HG03108 (cell line): ENCODE measurements around the gene LRP8.

Source experiments
- ATAC-seq: cut with Tn5 transposase; IDR thresholded peaks from one replicate; pipeline ENCODE4 v1.9.1; 2021; ENCODE audit warnings: moderate library complexity; ENCODE audit not compliant: unreplicated experiment

The LRP8 gene

DNA sequence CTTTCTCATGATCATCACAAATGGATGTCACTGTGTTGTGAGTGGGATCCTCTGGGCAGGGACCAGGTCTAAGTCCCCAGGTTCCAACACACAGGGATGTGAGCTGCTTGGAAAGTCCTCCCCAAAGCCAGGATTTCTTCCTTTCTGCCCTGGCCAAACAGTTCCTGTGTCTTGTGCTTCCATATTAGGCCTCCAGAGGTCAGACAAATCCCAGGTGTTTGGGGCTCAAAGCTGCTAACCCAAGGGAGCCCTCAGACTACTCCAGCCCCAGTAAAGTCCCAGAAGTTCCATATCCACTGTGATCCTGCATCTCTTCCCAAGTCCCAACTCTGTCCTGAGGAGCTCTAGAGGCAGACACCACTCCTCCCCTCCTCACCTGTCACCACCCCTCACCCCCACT, 61.8 kb downstream of the LRP8 start:
- no peak for ATAC-seq

DNA sequence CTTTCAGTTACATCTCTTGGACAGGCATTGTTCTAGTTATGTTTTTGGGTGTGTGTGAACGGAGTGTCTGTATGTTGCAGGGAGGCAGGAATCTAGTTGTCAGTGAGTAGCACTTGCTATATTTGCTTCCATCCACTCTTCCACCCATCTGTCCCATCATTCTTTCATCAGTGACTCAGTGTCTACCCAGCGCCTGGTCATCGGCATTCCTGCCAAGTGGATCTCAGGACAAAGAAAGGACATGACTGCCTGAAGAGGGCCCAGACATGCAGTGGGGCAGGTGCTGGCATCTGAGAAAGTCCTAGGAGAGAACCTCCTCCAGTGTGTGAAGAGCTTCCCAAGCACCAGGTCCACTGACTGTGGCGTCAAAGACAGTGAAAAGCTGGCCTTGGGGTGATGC, 62.3 kb downstream of the LRP8 start:
- ATAC-seq = no peak

DNA sequence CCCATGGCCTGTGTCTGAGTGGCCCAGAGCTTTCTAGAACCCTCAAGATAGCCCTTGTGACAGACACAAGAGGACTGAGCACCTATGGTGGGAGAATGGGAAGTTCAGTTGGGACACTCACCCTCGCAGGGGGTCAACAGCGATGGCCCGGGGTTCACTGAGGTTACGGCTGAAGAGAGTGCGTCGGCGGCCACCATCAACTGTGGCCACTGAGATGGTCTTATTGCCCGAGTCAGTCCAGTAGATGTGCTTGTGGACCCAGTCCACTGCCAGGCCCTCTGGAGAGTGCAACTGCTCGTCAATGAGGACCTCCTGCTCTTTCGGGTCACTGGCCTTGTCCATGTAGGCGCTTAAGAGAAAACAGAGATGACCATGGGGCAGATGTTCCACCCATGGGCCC, 63.8 kb downstream of the LRP8 start:
- ATAC-seq = no peak

DNA sequence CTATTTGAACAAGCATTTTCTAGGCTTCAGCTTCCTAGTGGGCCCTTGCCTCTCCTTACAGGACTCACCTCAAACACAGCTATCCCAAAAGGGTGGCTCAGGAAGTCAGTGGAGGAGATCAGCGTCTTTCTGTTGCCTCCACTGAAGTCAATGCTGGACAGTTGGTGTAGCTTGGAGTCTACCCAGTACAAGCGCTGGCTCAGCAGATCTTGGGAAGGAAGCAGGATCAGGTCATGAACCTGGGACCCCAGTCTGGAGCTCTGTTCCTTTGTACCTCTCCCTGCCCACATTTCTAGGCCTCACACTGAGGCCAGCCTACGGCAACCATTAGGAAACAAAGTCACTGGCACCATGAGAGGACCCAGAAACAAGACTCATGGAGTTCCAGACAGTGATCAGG, 65.9 kb downstream of the LRP8 start:
- ATAC-seq = no peak

DNA sequence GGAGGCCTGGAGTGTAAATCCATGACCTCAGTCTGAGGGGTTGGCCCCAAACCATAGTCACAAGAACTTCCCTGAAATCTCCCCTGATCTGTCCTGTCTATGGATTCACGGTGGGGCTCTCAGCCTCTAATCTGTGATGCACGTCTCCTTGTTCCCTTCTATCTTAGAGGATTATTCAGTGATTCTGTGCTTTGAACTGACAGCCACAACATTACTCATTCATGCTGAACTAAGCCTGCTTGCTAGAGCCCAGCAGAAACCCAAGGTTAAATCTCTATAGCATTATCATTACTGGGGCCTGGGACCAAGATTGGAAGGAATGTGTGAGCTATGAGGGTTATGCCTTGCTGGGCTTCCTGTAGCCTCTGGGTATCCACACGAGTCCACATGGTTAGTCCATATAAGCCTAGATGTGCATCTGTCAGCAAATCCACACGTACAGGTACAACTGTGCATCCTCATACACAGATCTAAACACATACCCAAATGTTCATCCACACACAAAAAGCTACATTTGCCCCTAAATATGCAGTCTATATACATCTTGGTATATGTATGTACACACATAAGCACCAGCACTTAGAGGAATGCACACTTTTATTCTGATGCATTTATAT, 67.1 kb downstream of the LRP8 start:
- no peak for ATAC-seq

DNA sequence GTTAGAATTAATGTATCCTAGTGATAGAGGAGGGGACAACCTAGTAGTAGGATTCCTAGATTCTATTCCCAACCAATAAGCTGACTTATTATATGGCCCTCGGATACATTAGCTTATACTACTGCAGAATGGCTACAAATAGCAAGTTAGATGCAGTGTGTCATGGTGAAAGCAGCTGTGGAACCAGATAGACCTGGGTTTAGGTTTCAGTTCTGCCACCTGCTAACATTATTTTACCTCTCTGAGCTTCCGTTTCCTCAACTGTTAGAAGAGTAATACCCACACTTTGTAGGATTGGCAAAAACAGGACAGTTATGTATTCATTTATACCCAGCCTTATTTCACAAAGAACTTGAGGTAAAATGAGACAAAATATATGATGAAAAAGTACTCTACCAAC, 67.9 kb downstream of the LRP8 start:
- peak; percentile 65 for ATAC-seq

DNA sequence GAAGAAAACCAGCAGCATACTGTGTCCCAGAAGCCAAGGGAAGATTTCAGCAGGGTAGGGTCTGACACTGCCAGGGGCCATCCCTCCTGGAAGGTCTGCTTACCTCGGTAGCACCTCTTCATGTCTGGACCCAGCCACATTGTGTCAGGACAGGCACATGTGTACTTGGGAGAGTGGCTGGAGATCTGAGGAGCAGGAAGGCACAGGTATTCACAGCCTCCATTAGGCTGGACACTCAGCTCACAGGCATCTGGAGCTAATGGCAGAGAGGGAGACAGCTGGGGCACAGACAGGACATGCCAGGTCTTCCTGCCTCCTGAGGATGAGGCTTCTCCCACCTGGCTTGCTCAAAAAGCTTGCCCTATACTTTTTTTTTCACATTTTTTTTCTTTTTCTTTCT, 69.7 kb downstream of the LRP8 start:
- no peak for ATAC-seq

DNA sequence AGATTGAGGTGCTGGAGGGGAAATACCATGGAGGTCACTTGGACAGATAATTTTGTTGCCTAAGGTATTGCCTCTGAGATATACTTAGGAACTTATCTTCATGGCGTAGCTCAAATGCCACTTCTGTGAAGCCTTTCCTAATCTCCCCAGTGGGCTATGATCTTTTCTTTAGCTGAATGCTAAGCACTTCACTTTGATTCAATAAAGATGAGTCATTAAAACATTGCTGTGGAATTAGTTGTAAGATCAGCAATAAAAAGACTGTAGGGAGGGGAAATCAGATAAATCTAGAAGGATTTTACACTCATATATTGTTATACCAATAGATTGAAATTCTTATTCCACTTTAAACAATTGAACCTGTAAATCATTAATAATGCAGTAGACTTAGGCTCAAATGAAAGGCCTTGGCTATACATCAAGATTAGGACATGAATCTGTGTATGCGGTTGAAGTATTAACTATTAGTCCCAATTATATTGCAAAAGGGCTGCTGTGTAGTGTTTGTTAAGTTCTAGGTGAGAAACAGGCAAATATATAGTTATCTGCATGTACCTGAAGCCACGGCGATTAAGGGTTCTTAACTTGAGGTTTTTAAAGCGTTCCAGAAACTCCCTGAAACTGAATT, 70.3 kb downstream of the LRP8 start:
- no peak for ATAC-seq

DNA sequence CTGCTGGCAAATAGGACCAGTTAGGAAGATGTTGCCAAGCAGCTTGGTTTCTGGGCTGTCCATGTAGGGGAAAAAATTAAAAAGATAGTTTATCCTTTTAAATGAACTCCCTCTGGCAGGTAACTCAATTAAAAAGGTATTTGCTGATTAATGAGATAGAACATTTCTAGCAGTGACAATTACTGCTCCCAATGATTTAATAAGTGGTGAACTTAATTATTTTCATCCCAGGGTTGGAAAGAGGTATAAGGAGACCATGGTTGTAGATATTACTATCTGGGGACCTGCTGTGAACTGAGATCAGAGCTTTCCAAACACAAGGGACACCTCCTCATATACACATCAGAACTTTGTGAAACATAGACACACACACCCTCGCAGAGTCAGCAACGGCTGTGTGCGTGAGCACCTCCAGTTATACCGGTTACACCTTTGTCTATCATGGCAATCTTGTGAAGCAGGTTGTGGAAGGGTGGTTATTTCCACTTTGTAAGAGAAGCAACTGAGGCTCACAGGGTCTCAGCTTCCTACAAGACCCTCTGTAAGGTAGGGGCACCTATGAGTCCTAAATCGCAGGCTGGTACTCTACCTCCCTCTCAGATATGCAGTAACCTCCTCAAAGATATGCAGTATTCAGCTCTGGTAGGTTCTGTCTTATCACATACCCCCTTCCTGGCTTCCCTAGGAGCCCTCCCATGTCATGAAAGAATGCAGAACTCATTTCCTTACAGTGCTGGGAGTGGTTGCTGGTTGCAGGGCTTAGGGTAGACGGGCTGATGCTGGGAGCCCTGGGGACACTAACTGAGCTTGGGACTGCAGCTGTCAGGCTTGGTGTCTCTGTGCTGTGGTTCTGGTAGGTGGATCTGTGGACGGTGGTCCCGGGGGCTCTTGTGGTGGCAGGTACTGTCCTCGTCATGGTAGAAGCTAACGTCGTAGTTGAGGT, 71.1 kb downstream of the LRP8 start:
- no peak for ATAC-seq

DNA sequence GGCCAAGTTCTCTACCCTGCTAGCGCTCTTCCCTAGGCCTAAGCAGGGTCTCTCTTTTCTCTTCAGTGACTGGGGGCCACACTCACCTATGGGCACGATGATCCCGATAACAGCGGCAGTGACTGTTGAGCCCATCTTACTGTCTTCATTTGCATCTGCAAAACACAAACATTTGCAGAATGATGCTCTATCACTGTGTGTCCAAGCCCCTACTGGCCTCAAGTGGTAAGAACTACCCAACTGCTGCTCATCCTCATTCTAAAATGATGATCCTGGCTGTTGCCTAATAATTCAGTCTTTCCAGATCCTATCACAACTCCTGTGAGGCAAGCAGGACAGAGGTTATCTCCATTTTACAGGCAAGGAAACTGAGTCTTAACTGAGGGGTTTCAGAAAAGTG, 72.8 kb downstream of the LRP8 start:
- ATAC-seq = no peak

DNA sequence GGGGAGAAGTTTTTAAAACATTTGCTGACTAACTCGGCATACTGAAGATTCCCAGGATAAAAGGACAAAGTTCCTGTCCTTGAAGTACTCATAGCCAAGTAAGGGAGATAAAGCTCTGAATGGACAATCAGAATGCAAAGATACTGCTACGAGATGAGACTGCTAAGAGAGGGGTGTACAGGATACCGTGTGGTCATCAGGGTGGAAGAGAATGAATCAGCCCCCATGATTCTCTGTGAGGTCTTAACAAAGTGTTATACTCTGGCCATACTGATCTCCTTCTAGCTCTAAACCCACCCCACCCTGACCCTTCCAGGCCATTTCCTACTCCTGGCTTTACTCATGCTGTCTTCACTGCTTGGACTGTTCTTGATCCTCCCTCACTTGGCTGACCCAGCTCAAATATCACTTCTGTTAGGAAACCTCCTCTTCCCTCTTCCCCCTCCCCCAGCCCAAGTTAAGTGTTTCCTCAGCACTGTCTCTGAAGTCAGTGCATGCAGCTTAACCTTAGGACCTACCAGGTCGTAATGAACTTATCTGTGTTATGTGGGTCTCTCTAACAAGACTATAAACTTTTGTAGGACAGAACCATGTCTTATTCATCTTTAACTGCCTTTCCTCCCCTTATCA, 73.7 kb downstream of the LRP8 start:
- no peak for ATAC-seq

DNA sequence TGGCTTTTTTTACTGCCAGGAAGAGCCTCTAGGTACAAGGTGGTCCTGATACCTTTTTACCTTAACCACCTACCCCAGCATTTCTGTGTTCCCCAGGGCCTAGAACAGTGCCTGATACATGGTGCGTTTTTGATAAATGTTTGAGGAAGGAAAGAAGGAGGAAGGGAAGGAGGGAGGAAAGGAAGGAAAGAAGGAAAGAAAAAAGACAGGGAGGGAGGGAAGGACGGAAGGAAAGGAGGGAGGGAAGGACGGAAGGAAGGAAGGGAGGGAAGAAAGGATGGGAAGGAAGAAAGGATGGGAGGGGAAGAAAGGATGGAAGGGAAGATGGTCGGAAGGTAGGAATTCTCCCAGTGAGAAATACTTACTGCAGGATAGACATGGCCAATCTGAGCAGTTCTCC, 77.5 kb downstream of the LRP8 start:
- no peak for ATAC-seq

DNA sequence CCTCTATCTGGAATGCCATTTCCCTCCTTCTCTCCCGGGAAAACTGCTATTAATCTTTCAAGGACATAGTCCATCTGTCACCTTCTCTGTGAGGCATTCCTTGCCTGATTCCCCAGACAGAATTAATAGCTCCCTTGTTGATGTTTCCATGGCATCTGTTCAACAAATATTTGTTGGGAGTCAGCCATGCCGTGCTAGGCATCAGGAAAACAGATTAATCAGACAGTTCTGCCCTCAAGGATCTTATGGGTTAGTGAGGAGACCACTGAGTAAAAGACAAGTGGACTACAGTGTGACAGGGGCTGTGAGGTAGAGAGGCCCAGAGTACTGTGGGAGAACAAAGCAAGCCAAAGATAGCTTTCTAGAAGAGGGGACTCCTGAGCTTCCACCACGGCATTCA, 78.2 kb downstream of the LRP8 start:
- no peak for ATAC-seq

DNA sequence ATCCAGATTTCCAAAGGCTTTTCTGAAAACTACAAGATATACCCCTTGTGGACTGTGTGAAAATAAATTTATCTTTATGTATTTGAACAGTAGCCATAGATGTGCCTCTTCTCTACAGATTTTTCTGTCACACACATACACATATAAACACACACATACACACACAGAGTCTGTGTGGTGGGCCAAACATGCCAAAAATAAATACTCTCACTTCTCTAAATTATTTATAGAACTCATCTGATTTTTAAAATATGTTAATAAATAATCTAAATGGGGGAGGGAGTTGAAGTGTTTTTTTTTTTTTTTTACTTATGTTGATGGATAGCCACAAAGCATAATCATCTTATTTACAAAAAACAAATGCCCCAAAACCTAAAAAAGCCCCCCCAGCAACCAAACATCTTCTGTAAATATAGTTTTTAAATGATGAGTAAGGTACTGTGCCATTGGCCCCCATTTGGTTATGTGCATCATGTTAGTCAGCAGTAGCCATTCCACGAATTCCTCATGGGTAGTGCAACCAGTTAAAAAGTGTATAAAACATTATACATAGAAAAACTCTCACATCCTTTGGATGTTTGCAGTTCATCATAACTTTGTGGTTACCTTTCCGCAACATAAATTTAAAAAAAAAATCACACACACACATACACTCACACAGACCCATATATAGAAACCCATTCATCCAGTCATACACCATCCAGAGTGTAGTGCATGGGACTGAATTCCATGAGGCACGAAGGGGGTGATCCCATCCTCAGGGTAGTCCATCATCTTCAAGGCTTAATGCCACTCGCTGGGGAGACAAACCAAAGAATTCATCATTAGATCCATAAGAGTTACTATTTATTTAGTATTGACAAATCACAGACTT, 81.4 kb downstream of the LRP8 start:
- no peak for ATAC-seq

DNA sequence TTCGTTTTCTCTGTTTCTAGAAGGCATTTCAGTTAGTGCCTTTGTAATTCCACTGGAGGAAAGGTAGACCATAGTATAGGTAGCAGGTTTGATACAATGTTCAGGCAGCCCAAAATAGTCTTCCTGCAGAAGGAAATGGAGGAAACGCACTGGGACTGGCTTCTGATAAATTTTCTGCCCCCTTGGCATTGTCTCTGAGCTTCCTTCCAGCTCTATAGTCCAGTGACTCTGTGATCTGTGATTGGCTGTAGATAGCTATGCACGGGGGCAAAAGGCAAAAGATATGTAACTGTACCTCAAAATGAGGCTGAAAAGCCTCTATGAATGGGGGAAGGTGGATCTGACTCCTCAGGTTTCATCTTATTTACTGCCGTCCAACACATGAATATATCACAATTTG, 83.7 kb downstream of the LRP8 start:
- no peak for ATAC-seq

DNA sequence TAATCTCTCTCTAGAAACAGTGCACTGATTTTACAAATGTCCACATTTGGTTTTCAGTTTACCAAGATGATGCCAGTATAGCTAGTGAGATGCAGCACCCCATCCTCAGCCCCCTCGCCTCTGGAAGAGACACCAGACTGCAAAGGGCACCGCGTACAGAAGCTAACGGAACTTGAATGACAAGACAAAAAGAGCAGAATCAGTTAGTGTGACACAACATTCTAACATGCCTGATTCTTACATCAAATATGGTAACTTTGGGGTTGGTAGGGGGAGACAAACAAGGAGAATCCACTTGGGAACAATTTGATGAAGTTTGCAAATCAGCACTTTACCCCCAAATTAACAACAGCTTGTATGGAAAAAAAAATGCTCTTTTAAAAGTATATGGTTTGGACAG, 85.5 kb downstream of the LRP8 start:
- ATAC-seq = no peak

DNA sequence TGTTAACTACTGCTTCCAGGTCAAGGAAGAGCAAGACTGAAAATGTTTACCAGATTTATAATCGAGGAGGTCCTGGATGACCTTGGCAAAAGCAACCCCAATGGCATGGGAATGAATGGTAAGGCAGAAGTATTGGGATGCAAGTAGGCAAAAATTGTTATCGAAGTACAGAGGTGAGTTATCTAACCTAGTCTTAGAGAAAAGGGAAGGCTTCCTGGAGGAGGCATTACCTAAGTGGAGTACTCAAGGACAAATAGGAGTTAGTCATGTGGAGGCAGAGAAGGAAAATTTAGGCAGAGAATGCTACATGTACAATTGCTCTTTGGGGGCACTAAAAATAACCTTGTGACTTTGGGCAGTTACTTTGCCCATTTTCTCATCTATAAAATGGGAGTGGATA, 86.0 kb downstream of the LRP8 start:
- ATAC-seq = no peak

DNA sequence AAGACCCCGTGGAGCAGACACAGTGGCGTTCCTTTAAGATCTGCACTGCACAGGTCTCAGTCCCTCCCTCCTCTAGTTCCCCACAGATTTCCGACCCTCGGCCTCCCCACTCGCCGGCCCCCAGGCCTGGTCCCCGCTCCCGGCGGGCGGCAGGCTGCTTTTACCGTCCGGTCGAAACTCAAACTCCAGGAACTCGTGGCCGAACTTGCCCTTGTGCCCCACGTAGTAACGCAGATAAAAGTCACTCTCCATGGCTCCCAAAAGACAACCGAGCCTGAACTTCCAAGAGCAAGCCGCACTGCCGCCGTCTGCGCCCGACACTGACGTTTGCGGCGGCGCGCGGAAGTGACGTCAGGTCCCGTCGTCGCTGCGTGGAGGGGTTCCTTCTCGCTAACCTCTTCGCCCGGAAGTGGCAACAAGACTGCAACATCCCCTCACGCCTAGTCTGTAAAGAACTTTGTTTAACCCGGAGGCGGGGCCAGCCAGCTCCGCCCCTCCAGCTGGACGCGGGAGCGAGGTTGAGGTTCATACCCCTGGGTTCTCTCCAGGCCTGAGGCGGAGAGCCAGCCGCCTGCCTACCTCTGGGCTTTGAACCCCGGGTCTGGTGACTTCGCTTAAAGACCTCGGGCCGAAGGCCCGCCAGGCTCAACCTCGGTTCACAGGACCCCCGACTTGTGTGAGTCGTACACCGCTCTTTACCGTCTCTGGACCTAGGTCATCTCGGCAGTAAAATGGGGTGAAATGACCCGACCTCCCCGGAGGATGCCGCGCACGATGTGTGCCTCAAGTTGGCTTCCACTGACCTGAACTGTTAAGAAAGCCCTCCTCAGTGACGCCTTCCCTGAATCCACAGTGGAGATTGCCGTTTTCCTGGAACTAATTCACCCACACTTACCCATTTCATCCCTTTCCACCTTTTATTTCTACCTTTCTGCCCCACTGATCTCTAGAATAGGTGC, 89.4 kb downstream of the LRP8 start, which contains the start of gene MAGOH:
Gene MAGOH (minus strand): TSS at position 322 of the 959 bp plus-strand sequence. CDS start 70 bp downstream, at position 252.
- peak; percentile 94 for ATAC-seq

DNA sequence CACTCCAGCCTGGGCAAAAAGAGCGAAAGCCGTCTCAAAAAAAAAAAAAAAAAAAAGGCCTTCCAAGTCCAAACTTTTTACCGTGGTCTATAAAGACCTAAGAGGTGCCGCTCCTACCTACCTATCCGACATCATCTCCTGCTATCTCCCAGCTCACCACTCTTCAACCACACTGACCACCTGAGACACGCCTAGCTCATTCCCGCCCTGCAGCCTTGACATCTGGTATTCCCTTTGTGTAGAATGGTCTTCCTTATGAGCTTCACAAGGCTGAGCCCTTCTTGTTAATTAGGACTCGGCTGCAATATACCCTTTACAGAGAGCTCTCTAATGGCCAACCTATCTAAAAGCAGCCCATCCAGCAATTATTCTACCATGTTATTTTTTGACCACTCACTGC, 90.2 kb downstream of the LRP8 start:
- no peak for ATAC-seq

DNA sequence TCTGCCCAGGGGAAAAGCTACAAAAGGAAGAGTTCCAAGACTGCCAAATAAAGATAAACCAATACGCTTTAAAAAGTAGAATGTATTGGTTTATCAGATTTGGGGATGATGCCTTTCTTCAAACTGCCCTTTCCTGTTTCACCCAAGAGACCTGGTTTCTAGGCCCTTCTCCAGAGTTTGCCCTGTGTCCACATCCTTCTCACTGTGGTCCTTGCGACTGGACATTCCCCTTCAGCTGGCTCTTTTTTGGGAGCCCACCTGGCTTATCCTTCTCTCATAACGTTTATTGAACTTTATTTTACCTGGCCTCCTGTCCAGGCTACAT, 106.9 kb downstream of the LRP8 start:
- ATAC-seq = no peak
